SH-SY5Y (cell line): ENCODE results near the gene HEATR1.

Experiments used
- GATA2 ChIP-seq: IDR thresholded peaks from 2 replicates; pipeline ENCODE4 v1.6.1; 2011; ENCODE audit warnings: mild to moderate bottlenecking, low read depth, low read length
- GATA3 ChIP-seq: IDR thresholded peaks from 2 replicates; pipeline ENCODE4 v1.6.1; 2011; ENCODE audit warnings: low read depth, mild to moderate bottlenecking, low read length, moderate library complexity

DNA sequence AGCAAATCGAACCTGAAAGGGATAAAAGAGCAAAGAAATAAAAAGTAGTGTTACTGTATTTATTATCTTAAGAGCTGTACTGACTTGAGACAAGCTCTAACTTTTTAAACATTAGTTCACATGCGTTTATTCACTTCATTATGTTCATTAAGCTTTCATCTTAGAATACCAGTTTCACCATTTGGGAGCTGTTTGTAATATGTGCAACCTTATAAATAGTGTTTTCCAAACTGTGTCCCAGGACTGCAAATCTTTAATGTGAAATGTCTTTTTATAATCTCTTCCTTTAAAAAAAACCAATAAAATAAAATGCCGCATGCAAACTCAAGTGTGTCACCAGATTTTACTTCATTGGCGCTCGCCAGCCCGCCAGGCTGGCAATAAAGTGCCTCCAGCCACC lies 52.2 kb downstream of the HEATR1 start:
- no peak for TF ChIP-seq GATA3
- TF ChIP-seq GATA2: no peak
